HEK293 (cell line): ENCODE measurements around the gene SRC.
A peak's percentile ranks its signal among the peaks of the same experiment; 100 is the strongest.

Experiments
- CTCF ChIA-PET: fragments of 350-600 bp; formaldehyde crosslinking; extraction: SDS; loops from one replicate; lab custom pipeline; 2021; ENCODE audit warnings: antibody characterized with exemption; lab: Yijun Ruan, JAX
- POLR2A ChIA-PET: fragments of 300-600 bp; formaldehyde crosslinking; extraction: SDS; loops from one replicate; lab custom pipeline; 2020; ENCODE audit warnings: antibody characterized with exemption, inconsistent platforms; lab: Yijun Ruan, JAX
- H3K27ac ChIP-seq: fragments of 200-500 bp; sonication (Bioruptor generic); 2 replicates; pipeline ENCODE4 v1.5.1; 2014; ENCODE audit warnings: low read depth, low read length, control low read depth, inconsistent platforms; ENCODE audit errors: extremely low read depth
- H3K36me3 ChIP-seq, 2 experiments: fragments of 200-500 bp in 1 of 2; sonication (Bioruptor generic) in 1 of 2; 1 replicate in 1 of 2; 2 replicates in 1 of 2; pipeline ENCODE4 v1.5.1; 2014 to 2017; ENCODE audit warnings: inconsistent platforms in 2 of 2, low read length in 2 of 2; ENCODE audit not compliant: control insufficient read depth in 2 of 2, insufficient read depth in 1 of 2
- H3K4me1 ChIP-seq: fragments of 200-500 bp; sonication (Bioruptor generic); 2 replicates; pipeline ENCODE4 v1.5.1; 2014; ENCODE audit warnings: mild to moderate bottlenecking, low read length, inconsistent platforms; ENCODE audit not compliant: control insufficient read depth, insufficient read depth
- H3K4me3 ChIP-seq: 2 replicates; pipeline ENCODE4 v1.5.1; 2011; ENCODE audit warnings: low read depth, mild to moderate bottlenecking, control low read depth, low read length, moderate library complexity
- H3K9me3 ChIP-seq: fragments of 200-500 bp; sonication (Bioruptor generic); 2 replicates; pipeline ENCODE4 v1.5.1; 2014; ENCODE audit warnings: low read depth, low read length, inconsistent platforms; ENCODE audit not compliant: control insufficient read depth, insufficient read depth
- GLIS1 ChIP-seq: fragments of 450-650 bp; formaldehyde crosslinking; IDR thresholded peaks from 2 replicates; pipeline ENCODE4 v1.5.1; 2016; ENCODE audit warnings: missing biosample characterization, missing genetic modification characterization
- KLF8 ChIP-seq: fragments of 450-650 bp; formaldehyde crosslinking; IDR thresholded peaks from 2 replicates; pipeline ENCODE4 v1.5.1; 2016; ENCODE audit warnings: missing biosample characterization, missing genetic modification characterization
- MYNN ChIP-seq: fragments of 450-650 bp; formaldehyde crosslinking; IDR thresholded peaks from 2 replicates; pipeline ENCODE4 v1.5.1; 2016; ENCODE audit warnings: missing biosample characterization, missing genetic modification characterization, borderline replicate concordance
- SALL2 ChIP-seq: fragments of 450-650 bp; formaldehyde crosslinking; IDR thresholded peaks from 2 replicates; pipeline ENCODE4 v1.5.0; 2017; ENCODE audit warnings: missing biosample characterization, mild to moderate bottlenecking, missing genetic modification characterization, borderline replicate concordance
- SETDB1 ChIP-seq: IDR thresholded peaks from one replicate; pipeline ENCODE4 v1.6.1; 2017; ENCODE audit warnings: mild to moderate bottlenecking, low read length, moderate library complexity, mixed read lengths; ENCODE audit not compliant: insufficient read length
- ZBTB20 ChIP-seq: fragments of 450-650 bp; formaldehyde crosslinking; IDR thresholded peaks from 2 replicates; pipeline ENCODE4 v1.5.1; 2016; ENCODE audit warnings: missing biosample characterization, missing genetic modification characterization
- ZIC2 ChIP-seq: fragments of 450-650 bp; formaldehyde crosslinking; IDR thresholded peaks from 2 replicates; pipeline ENCODE4 v1.5.1; 2016; ENCODE audit warnings: missing biosample characterization, missing genetic modification characterization
- ZNF148 ChIP-seq: fragments of 450-650 bp; formaldehyde crosslinking; IDR thresholded peaks from 2 replicates; pipeline ENCODE4 v1.5.0; 2017; ENCODE audit warnings: missing biosample characterization, missing genetic modification characterization, borderline replicate concordance
- ZNF16 ChIP-seq: fragments of 450-650 bp; formaldehyde crosslinking; IDR thresholded peaks from 2 replicates; pipeline ENCODE4 v1.5.1; 2016; ENCODE audit warnings: low read depth, missing biosample characterization, missing genetic modification characterization
- ZNF2 ChIP-seq: fragments of 450-650 bp; formaldehyde crosslinking; IDR thresholded peaks from 2 replicates; pipeline ENCODE4 v1.5.1; 2016; ENCODE audit warnings: missing biosample characterization, missing genetic modification characterization
- ZNF23 ChIP-seq: fragments of 450-650 bp; formaldehyde crosslinking; IDR thresholded peaks from 2 replicates; pipeline ENCODE4 v1.5.1; 2016; ENCODE audit warnings: missing biosample characterization, missing genetic modification characterization, borderline replicate concordance
- ZNF24 ChIP-seq: fragments of 450-650 bp; formaldehyde crosslinking; IDR thresholded peaks from 2 replicates; pipeline ENCODE4 v1.5.1; 2016; ENCODE audit warnings: missing biosample characterization, missing genetic modification characterization
- ZNF266 ChIP-seq: fragments of 450-650 bp; formaldehyde crosslinking; IDR thresholded peaks from 2 replicates; pipeline ENCODE4 v1.5.1; 2016; ENCODE audit warnings: missing biosample characterization, missing genetic modification characterization, low read depth
- ZNF292 ChIP-seq: fragments of 450-650 bp; formaldehyde crosslinking; IDR thresholded peaks from 2 replicates; pipeline ENCODE4 v1.5.1; 2016; ENCODE audit warnings: low read depth, missing biosample characterization, missing genetic modification characterization, borderline replicate concordance
- ZNF341 ChIP-seq: fragments of 450-650 bp; formaldehyde crosslinking; IDR thresholded peaks from 2 replicates; pipeline ENCODE4; 2016; ENCODE audit warnings: low read depth, missing biosample characterization, missing genetic modification characterization
- ZNF37A ChIP-seq: fragments of 450-650 bp; IDR thresholded peaks from 2 replicates; pipeline ENCODE4 v1.5.1; 2018; ENCODE audit warnings: missing biosample characterization, missing genetic modification characterization
- ZNF391 ChIP-seq: fragments of 450-650 bp; formaldehyde crosslinking; IDR thresholded peaks from 2 replicates; pipeline ENCODE4 v1.5.1; 2016; ENCODE audit warnings: low read depth, missing biosample characterization, missing genetic modification characterization, borderline replicate concordance
- ZNF76 ChIP-seq: fragments of 450-650 bp; formaldehyde crosslinking; IDR thresholded peaks from 2 replicates; pipeline ENCODE4; 2016; ENCODE audit warnings: low read depth, missing biosample characterization, missing genetic modification characterization, borderline replicate concordance
- ZNF777 ChIP-seq: fragments of 450-650 bp; formaldehyde crosslinking; IDR thresholded peaks from 2 replicates; pipeline ENCODE4 v1.5.1; 2017; ENCODE audit warnings: missing biosample characterization, missing genetic modification characterization, borderline replicate concordance

The SRC gene

GRCh38 chr20:37397076-37397953 lies 51.4 kb downstream of the SRC start:
- Histone ChIP-seq H3K4me3 (no peak overlapping the region), H3K27ac (no peak overlapping the region), H3K36me3 (peaks cover 0 to 58% of the 10 kb centered on the region in 2 experiments; a peak in 2 of 3 replicates), H3K4me1 (no peaks in the 10 kb centered on the region), H3K9me3 (no peaks in the 10 kb centered on the region)
- TF ChIP-seq ZNF24, result 0 out of 2 replicates have a peak, but pooled peaks have one; percentile 28
- TF ChIP-seq ZNF341 (tag by site-specific recombination), result peak; percentile 46; the same call in 1 of the 2 replicates
- TF ChIP-seq GLIS1, result peak; percentile 41
- no peak for TF ChIP-seq ZNF16
- no peak for TF ChIP-seq SETDB1
- no peak for TF ChIP-seq ZNF266 (tag by site-specific recombination)
- no peak for TF ChIP-seq ZNF148 (tag by site-specific recombination)
- TF ChIP-seq ZIC2, result peak; percentile 72
- TF ChIP-seq ZNF391 (tag by site-specific recombination), result no peak
- TF ChIP-seq ZNF76 (tag by site-specific recombination), result no peak
- TF ChIP-seq ZNF23, result no peak
- TF ChIP-seq ZNF292, result no peak
- no peak for TF ChIP-seq MYNN (tag by site-specific recombination)
- ChIA-PET CTCF (interaction anchor here (0.8 to 1.3 kb wide), 2 partner anchors 12 to 120 kb away, joined by 4 to 7 read pairs; no protein-coding TSS in a partner anchor), POLR2A (no interaction called here)

GRCh38 chr20:37397954-37398749 lies 52.2 kb downstream of the SRC start:
- no peaks in the 10 kb centered on the region for H3K9me3 ChIP-seq
- no peak overlapping the region for H3K4me3 ChIP-seq
- peaks cover 0 to 66% of the 10 kb centered on the region in 2 experiments; a peak in 2 of 3 replicates for H3K36me3 ChIP-seq
- POLR2A ChIA-PET, result no interaction called here
- no peak overlapping the region for H3K27ac ChIP-seq
- TF ChIP-seq ZNF777 (tag by site-specific recombination), result no peak
- TF ChIP-seq SALL2 (tag by site-specific recombination), result no peak
- no peak for TF ChIP-seq KLF8 (tag by site-specific recombination)
- TF ChIP-seq ZBTB20 (tag by site-specific recombination), result no peak
- no peak for TF ChIP-seq ZNF2 (tag by site-specific recombination)
- no peak for TF ChIP-seq ZNF37A (tag by site-specific recombination)
- TF ChIP-seq, all 188 proteins: peak for 0
- CTCF ChIA-PET, result interaction anchor here (0.6 kb wide), 1 partner anchor 54 kb away, joined by 3 read pairs; no protein-coding TSS in a partner anchor
- H3K4me1 ChIP-seq, result no peaks in the 10 kb centered on the region
